Stimulated activated CD4-positive, alpha-beta T cell treated with anti-CD3 and anti-CD28 coated beads, Interleukin-15, amount 100 ng/mL, for 48 hours (primary cell): ENCODE data around the gene FSTL4.

Experiments used
- DNase-seq, 2 donors: peaks; one replicate each; pipeline ENCODE4 v3.0.0-alpha.2; 2020; ENCODE audit warnings: low read depth in 2 of 2

FSTL4 gene

GRCh38 chr5:133387091-133387490 lies 225.2 kb downstream of the FSTL4 start:
- no peak for DNase-seq

- no peak for DNase-seq
Measured at GRCh38 chr5:133386662-133387061, 225.7 kb downstream of the FSTL4 start.

- DNase-seq, result no peak
Measured at GRCh38 chr5:133385346-133385745, 227.0 kb downstream of the FSTL4 start.

DNA sequence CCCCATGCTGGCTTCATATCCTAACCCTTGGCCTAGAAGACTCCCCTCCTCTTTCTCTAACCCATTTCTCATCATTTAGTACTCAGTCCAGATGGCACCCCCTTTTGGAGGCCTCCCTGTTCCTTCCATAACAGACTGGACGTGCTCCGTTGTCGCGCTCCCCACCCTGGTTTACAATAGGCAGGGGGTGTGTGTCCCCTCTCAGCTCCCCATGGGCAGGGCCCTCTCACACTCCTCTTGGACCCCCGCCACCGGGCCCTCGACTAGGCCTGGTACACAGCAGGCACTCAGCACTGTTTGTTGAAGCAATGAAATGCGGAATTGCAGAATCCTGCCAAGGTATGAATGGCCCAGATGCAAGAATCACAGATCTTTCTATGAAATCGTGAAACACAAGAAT lies 227.4 kb downstream of the FSTL4 start:
- DNase-seq, result no peak

DNA sequence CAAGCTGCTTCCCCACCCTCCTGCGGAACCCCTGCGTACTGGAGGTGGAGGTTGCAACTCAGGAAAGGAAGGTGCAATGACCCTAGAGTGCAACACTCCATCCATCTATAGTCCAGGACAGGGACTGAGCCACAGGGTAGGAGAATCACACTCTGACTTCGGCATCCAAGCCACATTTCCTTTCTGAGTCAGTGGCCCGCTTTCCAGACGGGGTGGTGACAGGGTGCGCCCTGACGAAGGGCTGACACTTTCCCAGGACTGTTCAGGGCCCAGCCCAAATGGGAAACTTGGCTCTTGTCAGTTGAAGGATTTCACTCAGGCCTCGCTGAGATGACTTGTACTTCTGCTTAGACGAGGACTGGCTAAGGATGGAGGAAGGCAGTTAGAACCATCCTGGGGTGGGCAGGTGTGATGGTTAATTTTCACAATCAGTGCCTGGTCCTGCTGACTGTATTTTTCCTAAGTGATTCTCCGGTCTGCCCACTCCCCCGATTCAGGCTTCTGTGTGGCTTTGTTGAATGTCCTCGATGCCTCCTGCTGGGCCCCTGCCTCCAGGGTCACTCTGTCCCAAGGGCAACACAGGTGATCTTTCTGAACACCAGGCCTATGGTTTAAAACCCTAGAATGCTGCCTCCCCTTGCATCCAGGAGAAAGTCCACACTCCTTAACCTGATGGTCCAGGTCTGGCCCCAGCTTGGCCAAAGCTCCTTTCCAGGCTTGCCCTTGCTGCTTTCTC lies 228.1 kb downstream of the FSTL4 start:
- DNase-seq, result no peak

DNA sequence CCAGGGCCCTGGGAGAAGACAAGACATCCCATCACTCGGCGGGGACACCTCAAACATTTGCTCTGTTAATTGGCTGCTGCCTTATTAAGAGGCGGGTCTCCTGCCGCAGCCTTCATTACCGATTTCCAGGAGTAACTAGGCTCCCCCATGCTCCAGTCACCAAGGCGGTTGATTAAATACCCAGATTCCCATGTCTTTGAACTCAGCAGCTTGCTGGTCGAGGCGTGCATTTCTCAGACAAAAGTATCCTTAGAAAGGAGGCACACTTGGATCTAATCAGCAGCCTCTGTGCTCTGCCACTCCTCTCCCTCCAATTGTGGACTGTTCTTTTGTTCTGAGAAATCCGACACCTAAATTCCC lies 228.8 kb downstream of the FSTL4 start:
- no peak for DNase-seq

DNA sequence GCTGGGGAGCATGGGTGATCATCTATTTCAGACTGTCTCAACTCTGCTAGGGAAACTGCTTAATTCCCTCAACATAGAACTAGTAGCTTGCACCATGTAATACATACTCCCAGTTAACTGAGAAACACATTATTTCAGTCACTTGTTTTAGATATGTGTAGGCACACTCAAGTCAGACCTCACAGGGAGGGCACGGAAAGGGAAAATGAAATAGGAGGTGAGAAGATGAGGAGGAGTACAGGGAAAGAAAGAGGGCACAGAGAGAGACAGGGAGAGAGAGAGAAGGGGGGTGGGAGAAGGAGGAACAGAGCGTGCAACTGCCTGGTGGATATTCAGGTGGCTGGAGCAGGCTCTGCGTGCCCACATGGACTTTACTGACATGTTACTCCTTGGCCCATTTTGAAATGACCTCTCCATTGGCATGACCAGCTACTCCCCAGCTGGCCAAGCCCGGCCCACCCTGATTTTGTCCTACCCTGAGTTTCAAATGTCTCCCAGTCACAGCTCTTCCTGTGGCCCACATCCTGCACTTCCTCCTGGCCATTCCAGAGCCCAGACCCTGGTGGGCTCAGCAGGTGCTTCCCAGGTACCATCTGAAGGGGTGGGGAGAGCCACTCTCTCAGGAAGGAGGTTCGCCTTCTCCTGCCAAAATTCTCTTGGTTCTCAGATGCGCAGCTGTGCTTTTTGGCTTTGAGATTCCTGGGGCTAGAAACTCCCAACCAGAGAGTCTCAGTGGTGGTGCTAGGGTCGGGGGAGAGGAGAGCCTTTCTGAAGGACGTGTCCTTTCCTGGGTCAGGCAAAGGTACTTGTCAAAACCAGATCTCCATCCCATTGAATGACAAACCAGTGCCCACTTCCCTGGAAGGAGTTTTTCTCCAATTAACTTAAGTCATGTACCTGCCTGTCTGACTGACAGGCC lies 229.4 kb downstream of the FSTL4 start:
- no peak for DNase-seq

GRCh38 chr5:133381571-133382365 lies 230.6 kb downstream of the FSTL4 start:
- DNase-seq, result no peak

DNA sequence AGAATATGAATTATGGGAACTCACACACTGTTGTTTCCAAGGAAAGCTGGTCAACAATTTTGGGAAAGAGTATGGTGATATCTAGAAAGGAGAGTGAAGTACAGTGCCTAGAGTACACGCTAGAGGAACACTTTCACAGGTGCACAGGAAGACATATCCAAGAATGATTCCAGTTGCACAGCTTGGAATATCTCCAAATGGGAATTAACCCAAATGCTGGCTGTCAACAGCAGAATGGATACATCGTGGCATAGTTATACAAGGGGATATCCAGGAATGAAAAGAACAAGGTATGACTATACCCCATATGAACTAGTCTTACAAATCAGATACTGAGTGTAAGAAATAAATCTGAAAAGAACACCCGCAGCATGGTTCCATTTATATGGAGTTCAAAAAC lies 231.3 kb downstream of the FSTL4 start:
- no peak for DNase-seq

DNA sequence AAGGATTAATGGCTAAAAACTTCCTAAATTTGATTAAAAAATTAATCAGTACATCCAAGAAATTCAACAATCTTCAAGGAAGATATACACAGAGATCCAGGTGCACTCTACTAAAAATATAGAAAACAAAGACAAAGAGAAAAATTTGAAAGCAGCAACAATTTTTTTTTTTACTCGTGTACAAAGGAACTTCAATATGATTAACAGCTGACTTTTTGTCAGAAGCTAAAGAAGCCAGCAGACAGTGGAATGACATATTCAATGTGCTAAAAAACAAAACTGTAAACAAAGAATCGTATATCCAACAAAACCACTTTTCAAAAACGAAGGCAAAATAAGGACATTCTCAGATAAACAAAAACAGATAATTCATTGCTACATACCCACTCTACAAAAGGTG lies 234.6 kb downstream of the FSTL4 start:
- no peak for DNase-seq

- DNase-seq, result no peak
Measured at GRCh38 chr5:133376986-133377385, 235.4 kb downstream of the FSTL4 start.

DNA sequence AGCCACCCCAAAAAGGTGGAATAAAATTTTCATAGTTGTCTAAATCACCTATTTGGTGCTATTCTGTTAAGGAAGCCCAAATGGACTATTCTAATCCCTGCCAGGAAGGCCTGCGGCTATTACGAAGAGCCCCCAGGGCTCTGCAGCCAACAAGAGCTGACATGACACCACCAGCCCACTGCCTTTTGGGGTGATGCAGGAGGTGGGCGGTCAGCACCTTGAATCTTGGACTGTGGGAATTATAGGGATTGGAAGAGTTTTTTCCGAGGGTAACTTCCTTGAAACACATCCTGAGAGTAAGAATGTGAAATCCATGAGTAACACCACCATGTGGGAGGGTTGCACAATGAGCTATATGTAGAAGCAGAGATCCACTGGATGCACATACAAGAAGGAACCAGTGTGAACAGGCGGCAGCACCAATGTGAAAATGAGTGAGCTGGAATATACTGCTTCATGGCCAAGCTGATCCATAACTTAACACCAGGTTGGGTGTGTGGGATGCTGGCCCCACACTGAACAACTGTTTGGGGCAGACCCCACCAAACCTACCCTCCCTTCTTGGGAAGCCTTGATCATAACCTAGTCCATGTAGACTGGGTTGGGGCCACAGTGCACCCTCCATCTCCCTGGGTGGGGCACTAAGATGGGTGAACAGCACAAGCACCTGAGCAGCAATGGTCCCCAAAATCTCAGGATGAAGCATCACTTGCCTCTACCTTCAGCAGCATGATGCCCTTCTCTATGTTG lies 239.0 kb downstream of the FSTL4 start:
- no peak for DNase-seq

- DNase-seq, result no peak
Measured at GRCh38 chr5:133372293-133372937, 239.9 kb downstream of the FSTL4 start.

DNA sequence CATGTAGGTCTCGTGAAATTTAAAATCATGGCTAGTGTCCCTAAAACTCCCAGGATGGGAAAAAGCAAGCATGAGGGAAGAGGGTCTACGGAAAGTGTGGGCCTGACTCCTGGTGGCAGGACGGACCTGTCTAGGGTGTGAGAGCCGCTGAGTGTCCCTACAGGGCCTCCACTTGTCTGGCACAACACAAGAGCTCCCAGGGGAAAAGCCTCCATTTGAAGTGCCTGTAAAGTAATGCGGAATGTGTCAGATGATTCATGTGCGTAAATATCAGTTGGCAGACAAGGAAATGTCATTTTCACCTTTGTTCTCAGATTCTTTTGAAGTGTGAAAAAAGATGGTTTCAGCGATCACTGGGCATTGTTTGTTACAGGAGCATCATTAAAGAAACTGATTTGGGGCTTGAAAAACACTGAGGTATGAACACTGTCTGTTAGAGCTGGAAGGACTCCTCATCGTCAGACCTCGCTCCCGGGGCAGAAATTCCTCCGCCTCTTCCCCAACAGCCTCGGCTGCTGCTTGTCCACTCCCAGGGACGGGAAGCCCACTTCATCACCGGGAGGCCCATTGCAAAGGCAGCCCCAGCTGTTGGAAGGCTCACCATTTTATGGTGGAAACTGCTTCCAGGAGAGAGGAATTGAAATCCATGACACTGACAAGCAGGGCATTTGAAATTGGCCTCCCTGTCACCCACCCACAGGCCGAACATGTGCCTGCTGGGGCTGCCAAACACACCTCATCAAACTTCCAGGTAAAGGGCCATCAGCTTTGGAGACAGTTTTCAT lies 240.8 kb downstream of the FSTL4 start:
- no peak for DNase-seq

DNA sequence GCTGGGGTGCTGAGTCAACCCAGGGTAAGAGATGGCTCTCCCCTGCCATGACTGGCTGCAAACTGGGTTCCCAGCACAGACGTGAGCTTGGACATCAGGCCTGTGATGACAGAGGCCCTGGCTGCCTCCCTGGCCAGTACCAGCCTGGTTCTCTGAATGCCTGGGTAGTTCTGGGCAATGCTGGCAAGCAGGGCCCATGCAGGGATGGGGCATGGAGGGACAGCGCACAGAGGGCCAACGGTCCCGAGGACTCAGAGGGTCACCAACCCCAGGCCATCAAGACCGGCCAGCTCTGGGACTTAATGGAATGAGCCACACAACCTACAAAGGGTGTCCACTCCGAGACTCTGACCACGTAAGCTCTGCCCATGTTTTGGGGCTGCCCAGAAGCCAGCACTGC lies 241.4 kb downstream of the FSTL4 start:
- no peak for DNase-seq

DNA sequence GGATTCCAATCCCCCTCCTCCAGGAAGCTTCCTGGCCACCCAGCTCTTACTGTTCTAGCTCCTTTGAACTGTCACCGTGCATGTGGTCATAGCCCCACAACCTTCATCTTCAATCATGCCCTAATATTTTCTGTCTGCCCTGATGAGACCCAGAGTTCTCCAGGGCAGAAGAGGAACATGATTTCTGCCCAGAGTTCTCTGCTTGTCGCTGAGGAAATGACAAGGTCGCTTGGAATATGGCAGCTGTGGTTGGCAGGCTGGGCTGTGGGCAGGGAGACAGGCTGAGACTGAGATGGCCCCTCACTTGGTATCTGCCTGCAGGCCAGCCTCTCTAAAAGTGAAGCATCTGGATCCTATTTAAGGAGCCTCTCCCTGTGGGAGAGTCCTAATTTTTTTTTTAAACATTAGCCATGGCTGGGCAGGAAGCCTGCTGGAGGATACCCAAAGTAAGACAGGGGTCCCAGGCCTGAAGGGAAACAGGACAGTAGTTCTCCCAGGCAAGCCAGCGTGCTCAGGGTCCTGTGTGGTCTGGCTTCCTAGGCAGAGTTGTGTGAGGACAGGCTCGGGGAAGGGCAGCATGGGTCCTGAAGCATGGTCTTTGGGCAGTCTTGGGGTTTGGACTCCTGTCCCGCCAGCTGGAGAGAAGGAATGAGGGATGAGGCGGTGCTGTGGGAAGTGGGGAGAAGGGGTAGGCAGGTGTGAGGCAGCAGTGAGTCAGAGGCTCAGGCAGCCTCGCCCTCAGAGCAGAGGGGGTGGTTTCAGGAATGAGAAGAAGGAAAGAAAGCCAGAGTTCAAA lies 242.1 kb downstream of the FSTL4 start:
- no peak for DNase-seq

DNA sequence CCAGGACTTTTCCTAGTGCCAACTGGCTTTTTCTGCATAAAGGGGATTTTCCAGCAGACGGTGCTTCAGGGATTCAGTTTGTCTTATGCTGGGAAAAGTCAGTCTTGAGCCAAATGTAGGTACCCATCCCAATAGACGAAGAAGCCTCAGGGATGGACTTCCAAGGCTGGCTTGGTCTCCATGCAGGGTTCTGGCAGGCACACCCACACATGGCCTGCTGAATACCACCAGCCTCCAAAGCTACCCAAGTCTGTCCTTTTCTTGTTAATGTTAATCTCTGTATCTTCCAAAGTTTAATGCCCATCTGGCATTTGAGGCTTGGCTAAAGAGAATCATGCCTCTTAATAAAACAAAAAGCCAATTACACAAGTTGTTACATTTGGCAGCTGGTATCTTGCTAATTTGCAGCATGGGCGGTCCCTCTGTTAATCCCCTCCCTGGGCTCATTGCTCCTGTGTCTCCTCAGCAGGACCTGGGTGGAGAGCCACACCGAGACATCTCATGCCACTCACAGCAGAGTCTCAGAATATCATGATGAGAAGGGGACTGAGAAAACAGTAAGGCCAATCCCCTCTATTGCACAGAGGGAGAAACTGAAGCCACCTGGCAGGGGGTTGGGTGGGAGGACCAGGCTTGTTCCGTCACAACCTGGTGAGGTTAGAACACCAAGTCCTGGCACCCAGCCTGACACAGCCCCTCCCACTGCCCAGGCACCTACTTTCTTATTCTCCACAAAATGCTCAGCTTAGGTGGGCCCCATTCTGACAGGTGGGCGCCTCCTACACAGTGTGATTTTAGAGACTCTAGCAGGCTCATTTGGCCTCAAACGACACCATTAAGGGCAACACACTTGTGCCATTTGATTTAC lies 243.2 kb downstream of the FSTL4 start:
- DNase-seq, result no peak

GRCh38 chr5:133367984-133368383 lies 244.4 kb downstream of the FSTL4 start:
- DNase-seq, result no peak
